Right lobe of liver (tissue), 4 donors: Measurements from ENCODE around the gene GTF2I.

Experiments
- POLR2A ChIP-seq: fragments of 450-650 bp; IDR thresholded peaks from one replicate; pipeline ENCODE4 v1.6.1; 2017; ENCODE audit warnings: antibody characterized with exemption, mild to moderate bottlenecking
- TF ChIP-seq, protein P1 (sequence below), 4 donors: fragments of 200-600 bp in 3 of 4; fragments of 450-650 bp in 1 of 4; IDR thresholded peaks; one replicate each; pipeline versions ENCODE4 v1.5.1 to v1.8.0; 2016 to 2022; ENCODE audit warnings: antibody characterized with exemption in 4 of 4, mild to moderate bottlenecking in 2 of 4
- donor health status: DM: no; HTN: no; CAD: no.
- donor health status: DM: no; HTN: no; CAD: no.
- donor health status: DM: no; HTN: yes; CAD: no.

DNA sequence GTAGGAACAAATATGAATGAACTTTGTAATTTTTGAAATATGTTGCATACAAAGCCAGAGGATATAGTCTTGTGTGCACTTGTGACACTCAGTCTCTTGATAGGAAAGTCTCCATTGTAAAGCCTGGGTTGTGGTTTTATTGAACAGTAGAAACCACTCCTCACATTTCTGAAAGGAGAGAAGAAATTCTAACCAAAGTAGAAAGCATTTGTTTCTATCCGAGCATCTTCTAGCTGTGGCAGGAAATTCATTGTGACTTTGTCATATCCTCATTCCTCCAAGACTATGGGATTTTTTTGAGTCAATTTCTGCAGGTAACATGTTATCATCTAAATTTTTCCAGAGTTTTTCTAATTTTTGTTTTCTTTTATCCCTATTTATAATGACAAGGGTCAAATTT, 60.8 kb downstream of the GTF2I start:
- TF ChIP-seq, protein P1, sequence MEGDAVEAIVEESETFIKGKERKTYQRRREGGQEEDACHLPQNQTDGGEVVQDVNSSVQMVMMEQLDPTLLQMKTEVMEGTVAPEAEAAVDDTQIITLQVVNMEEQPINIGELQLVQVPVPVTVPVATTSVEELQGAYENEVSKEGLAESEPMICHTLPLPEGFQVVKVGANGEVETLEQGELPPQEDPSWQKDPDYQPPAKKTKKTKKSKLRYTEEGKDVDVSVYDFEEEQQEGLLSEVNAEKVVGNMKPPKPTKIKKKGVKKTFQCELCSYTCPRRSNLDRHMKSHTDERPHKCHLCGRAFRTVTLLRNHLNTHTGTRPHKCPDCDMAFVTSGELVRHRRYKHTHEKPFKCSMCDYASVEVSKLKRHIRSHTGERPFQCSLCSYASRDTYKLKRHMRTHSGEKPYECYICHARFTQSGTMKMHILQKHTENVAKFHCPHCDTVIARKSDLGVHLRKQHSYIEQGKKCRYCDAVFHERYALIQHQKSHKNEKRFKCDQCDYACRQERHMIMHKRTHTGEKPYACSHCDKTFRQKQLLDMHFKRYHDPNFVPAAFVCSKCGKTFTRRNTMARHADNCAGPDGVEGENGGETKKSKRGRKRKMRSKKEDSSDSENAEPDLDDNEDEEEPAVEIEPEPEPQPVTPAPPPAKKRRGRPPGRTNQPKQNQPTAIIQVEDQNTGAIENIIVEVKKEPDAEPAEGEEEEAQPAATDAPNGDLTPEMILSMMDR (IDR thresholded peaks at IDR 0.05): no peak
- TF ChIP-seq POLR2A: no peak
